ENCODE results near the gene C19orf47.
A peak's percentile ranks its signal among the peaks of the same experiment; 100 is the strongest.

The C19orf47 gene

DNA sequence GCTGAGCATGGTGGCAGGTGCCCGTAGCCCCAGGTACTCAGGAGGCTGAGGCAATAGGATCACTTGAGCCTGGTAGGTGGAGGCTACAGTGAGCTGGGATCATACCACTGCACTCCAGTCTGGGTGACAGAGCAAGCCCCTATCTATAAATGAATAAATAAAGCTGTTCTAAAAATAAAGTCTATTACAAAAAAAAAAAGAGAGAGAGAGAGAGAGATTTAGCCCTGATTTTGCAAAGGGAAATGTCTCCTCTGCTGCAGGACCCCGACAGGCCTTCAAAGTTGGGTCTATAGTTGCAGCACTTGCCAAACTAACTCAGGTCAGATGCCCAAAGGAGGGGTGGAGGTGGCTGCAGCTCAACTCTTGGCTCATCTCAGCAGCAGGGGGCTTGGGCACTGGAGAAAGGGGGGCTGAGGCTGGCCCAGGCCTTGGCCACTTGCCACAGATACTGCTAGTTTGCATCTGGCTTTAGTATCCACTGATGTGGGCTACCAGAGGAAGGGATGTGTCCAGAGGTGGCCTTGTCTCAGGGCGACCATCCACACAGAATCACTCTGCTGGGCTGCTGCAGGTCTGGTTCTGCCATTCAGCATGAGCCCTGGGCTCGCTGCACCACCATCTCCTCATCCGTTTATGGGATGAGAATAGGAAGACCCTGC lies 32.3 kb downstream of the C19orf47 start:
- no peak for DNase-seq (ENCODE audit: low spot score)

DNA sequence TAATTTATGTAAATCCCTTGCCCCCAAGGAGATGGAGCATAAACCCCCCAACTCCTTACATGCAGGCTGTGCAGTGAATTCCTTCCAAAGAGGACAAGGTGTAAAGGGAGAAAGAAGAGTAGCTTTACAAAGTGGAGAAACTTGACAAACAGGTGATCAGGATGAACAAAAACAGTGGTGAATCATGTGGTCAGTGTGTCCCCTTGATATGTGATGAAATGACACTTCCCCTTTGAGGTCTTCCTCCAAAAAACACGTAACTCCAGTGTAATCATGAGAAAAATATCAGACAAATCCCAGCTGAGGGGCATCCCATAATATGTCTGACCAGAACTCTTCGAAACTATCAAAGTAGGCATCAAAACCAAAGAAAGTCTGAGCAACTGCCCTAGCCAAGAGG lies 33.5 kb downstream of the C19orf47 start:
- DNase-seq (ENCODE audit: low spot score), result no peak

DNA sequence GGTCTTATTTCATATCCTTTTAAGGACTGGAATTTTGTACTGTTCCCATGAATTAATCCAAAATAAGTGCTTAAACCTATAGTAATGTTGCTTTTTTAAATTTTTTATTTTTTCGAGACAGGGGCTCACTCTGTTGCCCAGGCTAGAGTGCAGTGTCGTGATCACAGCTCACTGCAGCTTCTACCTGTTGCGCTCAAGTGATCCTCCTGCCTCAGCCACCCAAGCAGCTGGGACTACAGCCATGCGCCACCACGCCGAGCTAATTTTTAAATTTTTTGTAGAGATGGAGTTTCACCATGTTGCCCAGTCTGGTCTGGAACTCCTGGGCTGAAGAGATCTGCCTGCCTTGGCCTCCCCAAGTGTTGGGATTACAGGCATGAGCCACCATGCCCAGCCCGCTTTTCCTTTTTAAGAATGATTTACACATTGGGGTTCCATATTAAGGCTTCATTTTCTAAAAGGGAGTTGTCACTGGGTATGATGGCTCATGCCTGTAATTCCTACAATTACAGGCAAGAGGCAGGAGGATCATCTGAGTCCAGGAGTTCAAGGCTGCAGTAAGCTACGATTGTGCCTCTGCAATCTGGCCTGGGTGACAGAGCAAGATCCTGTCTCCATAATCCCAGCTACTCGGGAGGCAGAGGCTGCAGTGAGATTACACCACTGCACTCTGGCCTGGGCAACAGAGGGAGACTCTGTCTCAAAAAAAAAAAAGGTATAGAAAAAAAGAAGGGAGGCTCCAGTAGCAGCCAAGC lies 34.8 kb downstream of the C19orf47 start:
- no peak for DNase-seq (ENCODE audit: low spot score)

DNA sequence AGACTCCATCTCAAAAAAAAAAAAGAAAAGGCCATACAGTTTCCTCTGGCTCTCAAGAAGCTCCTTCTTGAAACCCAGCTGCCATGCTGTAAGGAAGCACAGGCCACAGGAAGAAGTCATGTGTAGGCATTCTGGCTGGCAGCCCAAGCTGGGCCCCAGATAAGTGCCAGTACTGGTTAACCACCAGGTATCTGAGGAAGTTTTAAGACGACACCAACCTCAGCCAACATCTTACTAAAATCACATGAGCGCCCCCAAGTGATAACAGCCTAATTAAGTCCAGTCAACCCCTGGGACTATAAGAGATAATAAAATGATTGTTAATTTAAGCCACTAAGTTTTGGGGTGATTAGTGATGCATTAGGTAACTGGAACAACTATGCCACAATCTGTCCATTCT lies 35.7 kb downstream of the C19orf47 start:
- DNase-seq (ENCODE audit: low spot score), result no peak

DNA sequence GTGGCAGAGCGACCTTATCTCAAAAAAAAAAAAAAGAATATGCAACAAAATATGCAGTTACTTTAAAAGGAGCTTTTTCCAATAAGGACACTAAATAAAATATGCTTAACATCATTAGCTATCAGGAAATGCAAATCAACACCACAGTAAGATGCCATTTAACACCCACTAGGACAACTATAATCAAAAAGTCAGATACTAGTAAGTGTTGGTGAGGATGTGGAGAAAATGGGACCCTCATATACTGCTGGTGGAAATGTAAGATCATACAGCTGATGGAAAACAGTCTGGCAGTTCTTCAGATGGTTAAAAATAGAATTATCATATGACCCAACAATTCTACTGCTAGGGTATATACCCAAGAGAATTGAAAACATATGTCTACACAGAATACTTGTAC lies 38.5 kb downstream of the C19orf47 start:
- DNase-seq (ENCODE audit: low spot score), result no peak

DNA sequence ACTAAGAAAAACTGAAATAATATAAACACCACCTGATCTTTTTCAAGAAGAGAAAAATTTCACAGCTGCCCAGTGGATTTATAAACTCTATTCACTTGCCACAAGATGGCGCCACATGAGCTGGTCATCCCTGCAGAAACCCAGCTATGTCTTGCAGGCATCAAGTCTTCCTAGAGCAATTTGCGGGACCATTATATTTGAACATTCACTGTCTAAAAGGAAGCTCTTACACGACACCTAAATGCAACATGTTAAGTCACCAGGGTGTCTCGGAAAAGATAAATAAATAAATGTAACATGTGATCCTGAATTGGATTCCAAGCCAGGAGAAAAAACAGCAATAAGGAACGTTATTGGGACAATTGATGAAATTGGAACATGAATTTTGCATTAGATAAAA lies 42.8 kb downstream of the C19orf47 start:
- DNase-seq (ENCODE audit: low spot score), result peak; percentile 86

DNA sequence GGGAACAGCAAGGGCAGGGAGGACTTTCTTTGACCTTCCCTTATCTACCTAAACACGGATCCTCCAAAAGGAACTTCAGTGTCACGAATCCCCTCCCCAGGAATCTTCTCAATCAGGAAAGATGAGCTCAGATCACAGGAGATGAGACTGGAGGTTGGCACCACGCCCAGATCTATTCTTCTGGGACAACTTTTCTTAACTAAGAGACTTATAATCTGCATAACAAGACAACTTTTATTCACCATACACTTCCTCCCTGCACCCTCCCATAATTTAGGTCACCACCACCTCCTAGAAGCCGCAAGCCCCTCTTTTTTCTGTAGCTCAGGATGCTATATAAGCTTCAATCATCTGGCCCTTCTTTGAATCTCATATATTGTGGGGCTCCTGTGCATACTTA lies 43.9 kb downstream of the C19orf47 start:
- DNase-seq (ENCODE audit: low spot score), result no peak

DNA sequence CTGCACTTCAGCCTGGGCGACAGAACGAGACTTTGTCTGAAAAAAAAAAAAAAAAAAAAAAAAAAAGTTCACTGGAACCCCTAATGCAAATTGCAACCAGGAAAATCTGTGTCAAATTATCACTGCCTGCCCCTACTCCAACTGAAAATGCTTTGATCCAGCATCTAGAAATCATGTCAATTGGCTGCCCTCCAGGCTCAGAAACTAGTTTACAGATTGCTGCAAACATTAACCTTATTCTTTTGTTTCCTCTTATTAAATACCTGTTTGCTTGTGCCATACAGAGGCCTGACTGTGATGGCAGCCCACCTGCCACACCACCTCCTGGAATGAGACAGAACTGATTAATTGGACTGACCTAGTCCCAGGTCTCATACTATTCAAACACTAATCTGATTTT lies 44.4 kb downstream of the C19orf47 start:
- DNase-seq (ENCODE audit: low spot score), result no peak

DNA sequence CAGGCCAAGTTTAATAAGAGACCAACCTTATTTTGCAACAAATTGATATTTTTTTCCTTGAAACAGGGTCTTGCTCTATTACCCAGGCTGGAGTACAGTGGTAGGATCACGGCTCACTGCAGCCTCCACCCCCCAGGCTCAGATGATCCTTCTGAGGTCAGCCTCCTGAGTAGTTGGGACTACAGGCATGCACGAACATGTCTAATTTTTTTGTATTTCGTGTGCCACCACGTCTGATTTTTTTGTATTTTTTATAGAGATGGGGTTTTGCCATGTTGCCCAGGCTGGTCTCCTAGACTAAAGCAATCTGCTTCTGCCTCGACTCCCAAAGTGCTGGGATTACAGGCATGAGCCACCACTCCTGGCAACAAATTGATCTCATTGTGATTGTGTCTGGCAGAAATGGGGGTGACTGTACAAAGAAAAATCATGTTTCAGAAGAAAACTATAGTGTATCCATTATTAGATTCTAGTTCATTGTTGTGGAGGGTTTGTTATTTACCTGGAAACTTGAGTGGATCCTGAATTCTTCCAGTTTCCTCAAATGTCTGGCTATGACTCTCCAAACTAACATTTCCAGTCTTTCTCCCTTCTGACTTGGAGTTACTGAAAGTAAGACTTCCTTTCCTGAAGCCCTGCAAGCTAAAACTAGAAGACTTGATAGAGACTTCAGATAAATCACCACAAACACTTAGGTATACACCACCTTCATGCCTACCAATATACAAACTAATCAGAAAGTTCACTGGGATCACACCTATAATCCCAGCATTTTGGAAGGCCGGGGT lies 45.8 kb downstream of the C19orf47 start:
- DNase-seq (ENCODE audit: low spot score), result no peak

DNA sequence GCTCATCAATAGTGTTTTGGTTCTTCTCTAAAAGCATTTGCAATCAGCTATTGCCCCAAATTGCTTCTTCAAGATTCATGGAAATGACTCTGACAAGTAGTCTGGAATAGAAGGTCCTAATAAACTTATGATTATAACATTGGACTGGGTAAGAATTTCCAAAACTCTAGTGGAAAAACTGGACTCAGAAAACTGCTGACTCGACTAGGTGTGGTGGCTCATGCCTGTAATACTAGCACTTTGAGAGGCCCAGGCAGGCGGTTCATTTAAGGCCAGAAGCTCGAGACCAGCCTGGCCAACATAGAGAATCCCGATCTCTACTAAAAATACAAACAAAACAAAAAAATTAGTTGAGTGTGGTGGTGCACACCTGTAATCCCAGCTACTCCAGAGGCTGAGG lies 47.5 kb downstream of the C19orf47 start:
- no peak for DNase-seq (ENCODE audit: low spot score)

DNA sequence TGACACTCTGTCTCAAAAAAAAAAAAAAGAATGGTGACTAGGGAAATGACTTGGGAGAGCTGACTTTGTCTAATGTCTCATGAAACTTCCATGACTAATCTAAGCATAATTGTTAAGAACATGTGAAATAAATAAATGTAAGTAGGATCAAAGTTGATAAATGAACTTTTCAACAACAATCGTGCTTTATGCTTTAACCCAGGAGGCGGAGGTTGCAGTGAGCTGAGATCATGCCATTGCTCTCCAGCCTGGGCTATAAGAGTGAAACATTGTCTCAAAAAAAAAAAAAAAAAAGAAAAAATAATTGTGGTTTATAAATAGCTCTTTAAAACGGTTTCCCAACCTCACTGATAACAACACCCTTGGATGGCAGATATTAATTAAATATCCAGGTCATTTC lies 50.2 kb downstream of the C19orf47 start:
- no peak for DNase-seq (ENCODE audit: low spot score)

DNA sequence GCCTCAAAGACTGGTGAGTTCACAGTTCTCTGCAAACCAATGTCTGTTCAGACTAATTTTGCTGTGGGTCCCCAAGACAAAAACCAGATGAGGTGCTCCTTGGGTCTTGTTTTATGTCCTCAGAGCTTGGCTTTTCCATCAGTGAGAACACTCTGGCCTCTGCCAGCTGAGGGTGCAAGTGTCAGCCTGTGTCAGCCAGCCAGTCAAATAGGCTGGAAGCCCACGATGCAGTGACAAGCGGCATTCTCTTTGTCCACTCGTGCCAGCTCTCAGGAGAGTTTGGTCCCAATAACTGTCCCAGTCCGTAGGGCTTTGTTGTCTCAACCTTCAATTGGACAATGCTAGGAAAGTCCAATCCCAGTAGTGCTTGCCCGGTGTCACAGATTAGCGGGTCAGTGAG lies 53.6 kb downstream of the C19orf47 start:
- no peak for DNase-seq (ENCODE audit: low spot score)

DNA sequence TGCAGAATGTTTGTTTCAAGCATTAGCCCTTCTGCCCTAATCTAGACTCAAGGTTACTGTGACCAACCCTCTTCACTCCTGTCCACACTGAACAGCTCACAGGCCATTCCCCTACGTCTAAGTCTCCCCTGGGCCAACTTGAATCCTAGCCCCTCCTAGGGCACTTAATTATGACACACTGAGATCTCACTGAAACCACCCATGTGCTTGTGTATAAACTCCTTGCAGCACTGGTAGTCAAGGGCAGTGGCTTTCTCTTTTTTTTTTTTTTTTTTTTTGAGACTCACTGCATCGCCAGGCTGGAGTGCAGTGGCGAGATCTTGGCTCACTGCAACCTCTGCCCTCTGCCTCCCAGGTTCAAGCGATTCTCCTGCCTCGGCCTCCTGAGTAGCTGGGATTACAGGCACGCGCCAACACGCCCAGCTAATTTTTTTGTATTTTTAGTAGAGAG lies 61.2 kb downstream of the C19orf47 start:
- no peak for DNase-seq (ENCODE audit: low spot score)

DNA sequence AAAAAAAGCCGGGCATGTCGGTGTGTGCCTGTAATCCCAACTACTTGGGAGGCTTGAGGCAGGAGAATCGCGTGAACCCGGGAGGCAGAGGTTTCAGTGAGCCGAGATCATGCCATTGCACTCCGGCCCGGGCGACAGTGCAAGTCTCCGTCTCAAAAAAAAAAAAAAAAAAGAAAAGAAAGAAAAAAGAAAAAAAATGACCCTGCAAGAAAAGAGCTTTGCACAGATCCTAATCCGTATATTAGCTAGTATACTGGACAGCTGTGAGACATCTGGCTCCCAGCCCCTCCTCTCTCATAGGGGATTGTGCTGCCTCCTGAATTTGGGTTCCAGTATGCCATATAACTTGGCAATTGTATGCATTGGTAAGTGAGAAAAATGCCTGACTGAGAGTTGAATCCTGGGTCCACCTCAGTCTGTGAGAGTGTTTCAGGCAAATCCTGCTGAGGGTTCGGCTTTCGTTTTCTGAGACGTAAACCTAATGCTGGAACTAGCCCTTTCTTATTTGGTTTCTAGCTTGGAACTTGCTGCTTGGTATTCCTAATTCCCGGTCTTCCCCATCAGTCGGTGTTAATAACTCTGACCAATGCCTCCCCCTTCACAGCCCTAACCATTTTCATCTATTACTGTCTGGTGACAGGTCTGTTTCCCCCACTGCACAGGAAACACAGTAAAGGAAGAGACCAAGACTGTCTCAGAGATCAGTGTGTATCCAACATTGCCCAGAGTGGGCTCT lies 61.8 kb downstream of the C19orf47 start:
- DNase-seq (ENCODE audit: low spot score), result no peak

DNA sequence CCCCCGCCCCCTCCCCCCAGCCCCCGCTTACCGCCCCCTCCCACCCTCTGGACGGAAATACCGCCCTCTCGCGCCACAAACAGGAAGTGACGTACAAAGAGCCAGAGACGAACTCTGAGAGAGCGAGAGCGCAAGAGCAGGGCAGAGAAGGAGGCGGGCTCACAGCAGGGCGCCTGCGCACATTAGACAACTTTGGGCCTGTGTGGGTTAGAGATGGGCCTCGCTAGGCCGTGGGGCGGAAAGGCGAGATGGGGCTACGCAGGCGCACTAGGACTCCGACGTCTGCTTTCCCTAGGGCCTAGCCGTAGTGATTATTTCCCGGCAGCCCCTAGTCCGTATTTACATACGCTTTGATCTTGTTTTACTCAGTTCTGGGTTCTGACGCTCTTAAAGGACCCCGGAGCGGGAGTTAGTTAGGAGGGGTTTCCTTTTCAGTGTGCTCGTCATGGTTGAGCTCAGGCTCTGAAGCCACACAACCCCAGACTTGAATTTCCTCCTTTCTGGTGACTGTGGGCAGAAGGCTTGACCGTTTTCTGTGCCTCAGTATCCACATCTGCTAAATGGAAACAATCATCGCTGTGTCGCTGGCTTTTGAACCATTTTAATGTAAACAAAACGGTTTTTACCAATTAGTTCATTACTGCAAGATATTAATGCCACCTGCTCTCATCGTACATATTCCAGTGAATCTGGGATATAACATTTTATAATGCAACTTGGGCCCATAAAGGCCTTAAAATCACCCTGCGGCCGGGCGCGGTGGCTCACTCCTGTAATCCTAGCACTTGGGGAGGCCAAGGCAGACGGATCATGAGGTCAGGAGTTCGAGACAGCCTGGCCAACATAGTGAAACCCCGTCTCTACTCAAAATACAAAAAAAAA lies 62.6 kb downstream of the C19orf47 start:
- peak; percentile 99 for DNase-seq (ENCODE audit: low spot score)

DNA sequence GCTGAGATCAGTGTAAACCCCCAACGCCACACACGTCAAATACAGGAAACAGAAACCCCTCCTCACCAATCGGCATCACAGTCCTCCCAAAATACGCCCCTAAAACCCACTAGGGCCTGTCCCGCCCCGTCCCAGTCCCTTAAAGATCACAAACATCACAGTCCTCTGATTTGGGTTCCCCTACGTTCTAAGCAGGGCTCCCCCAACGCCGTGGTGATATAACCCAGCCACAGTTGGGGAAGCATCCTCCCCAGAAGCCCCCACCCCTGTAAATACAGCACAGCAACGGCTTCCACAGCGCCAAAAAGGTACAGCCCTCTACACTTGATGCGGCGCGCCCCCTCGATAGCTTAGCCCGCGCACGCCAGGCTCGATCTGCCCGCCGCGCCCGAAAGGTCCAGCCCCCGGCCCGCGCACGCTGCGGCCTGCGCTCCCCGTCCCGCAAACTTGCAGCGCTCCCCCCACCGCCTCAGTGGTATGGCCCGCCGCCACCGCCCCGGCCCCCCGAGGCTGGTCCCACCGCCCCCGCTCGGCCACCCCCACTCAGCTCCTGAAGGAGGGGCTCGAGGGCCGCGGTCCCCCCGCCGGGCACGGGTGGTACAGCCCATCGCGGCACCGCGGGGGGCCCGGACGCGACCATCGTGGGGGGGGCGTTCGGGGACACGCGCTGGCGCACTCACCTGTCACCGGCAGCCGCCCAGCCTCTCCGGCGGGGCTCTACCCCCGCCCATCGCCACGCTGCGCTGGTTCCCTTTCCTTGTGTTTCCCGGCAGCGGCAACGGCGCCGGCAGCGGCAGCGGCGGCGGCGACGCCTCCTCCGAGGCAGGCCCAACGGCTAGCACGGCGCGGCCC lies 63.5 kb downstream of the C19orf47 start, which contains the start of gene AKT2:
TSS of gene AKT2 (minus strand) at position 845 of the 852 bp plus-strand sequence. CDS start 20,078 bp downstream, outside the sequence.
- no peak for DNase-seq (ENCODE audit: low spot score)

DNA sequence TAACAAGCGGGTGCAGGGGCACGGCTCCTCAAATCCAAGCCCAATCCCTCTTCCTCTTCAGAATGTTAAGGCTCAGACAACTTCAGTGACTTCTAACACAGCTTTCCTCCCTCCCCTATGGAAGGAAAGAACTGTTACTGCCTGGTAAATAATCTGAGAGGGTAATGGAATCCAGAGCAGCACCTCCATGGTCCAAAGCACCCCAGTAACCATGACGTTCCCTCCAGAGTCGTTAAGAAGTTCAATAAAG lies 64.0 kb downstream of the C19orf47 start:
- DNase-seq (ENCODE audit: low spot score), result no peak

DNA sequence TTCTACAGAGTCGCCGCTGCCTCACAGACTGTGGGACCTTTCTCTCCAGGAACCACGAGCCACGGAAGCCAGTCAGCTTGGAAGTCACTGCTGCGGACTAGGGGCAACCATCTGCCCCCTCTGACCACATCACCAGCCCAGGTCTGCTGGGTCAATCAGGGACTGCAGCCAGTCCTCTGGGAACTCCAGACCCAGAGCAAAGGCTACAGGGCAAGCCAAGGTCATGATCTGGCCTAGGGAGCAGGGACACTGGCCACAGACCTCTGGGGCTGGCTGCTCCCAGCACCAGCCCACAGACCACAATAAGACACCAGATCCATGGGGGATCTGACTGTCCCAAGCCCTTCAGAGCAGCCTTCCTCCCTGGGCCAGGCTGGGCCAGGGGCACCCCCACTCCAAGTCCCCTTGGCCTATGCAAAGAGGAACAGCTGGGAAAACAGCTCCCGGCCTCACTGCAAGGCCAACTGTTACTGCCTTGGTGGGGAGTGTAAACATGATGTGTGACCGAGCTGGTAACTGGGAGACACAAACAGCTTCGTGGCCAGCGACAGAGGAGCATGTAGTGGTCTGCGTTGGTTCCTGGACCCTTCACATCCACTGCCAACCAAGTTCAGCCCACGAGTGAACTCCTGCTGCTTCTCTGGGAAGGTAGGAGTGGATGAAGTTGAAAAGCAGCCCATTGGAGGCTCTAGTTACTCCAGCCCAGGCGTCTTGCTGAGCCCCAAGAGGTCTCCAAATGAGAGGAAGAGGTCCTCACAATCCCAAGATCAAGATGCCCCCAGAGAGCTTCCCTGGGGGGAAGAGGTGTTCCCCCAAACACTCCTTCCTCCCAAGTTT lies 64.6 kb downstream of the C19orf47 start:
- DNase-seq (ENCODE audit: low spot score), result no peak

DNA sequence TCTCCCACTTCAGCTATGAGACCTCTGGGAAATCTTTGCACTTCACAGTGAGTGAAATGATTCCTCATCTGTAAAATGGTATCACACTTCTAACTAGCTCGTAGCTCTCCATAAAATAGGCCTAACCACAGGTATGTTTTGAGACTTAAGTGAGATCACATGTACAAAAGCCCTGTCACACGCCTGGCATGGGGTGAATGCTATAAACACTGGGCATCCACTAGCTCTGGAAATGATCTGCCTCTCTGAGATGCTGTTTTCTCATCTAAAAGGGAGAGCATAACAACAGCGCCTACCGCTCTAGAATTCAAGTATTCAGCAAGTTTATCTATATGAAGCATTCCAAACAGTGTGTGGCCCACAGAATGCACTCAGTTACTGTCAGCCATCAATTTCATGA lies 65.3 kb downstream of the C19orf47 start:
- DNase-seq (ENCODE audit: low spot score), result peak; percentile 41

DNA sequence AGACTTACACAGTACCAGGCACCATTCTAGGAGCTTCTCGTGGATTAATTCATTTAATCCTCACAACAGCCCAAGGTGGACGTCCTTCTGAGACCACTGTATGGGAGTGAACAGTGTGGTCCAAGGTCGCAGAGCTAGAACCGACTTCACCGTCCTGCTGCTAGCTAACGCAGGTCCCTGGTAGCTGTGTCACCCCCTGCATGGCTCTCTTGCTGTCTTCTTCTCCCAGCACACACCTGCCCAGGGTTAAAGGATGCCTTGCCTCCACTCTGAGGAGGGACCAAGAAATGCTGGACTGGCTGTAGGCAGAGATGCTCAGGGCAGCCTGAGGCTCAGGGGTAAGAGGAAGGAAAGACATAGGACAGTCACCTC lies 66.0 kb downstream of the C19orf47 start:
- no peak for DNase-seq (ENCODE audit: low spot score)
